ENCODE data around the gene ARMC5.

DNA sequence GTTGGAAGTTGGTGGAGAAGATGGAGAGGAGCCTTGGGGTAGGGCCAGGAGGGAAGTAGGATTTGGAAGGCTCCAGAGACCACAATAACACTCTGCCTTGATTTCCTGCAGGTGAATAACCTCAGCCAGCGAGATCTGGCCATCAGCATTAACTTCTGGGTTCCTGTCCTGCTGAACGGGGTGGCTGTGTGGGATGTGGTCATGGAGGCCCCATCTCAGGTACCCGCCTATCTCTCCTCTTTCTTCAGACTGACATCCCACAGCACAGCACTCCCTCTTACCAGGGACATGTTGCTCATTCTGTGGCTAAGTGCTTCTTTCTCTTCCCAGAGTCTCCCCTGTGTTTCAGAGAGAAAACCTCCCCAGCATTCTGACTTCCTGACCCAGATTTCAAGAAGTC is 36.1 kb upstream of the ARMC5 start:
- TF ChIP-seq CTCF (IDR thresholded peaks at IDR 0.05; ENCODE audit: low read depth, low read length) (no peak), EZH2phosphoT487 (IDR thresholded peaks at IDR 0.05; ENCODE audit: low read depth) (no peak)
